Left ventricle myocardium inferior (tissue), 1 donor: ENCODE results near the gene IL31. TPM values are rescaled to one million over a fixed set of nuclear protein-coding genes. Genes with fewer than 3 reads are reported as not detected.
"Not testable (repeated sequence)": the region's sequence is repeated elsewhere in the genome, so short reads cannot be mapped to it uniquely, and the experiment has no call there.

Experiments used
- DNase-seq: peaks from one replicate; pipeline ENCODE4 v3.0.0-alpha.2; 2020
- H3K27ac ChIP-seq: fragments of 200-600 bp; replicated peaks from 2 replicates; pipeline ENCODE4 v1.8.0; 2021
- H3K27me3 ChIP-seq: fragments of 200-600 bp; 2 replicates; pipeline ENCODE4 v1.8.0; 2021; ENCODE audit warnings: low read depth
- H3K36me3 ChIP-seq: fragments of 200-600 bp; 2 replicates; pipeline ENCODE4 v1.8.0; 2021
- H3K4me1 ChIP-seq: fragments of 200-600 bp; 2 replicates; pipeline ENCODE4 v1.8.0; 2021
- H3K4me3 ChIP-seq: fragments of 200-600 bp; 2 replicates; pipeline ENCODE4 v1.8.0; 2021; ENCODE audit warnings: mild to moderate bottlenecking, moderate library complexity
- H3K9me3 ChIP-seq: fragments of 200-600 bp; replicated peaks from 2 replicates; pipeline ENCODE4 v1.8.0; 2021
- intact Hi-C: fragments of 100-400 bp; cut with micrococcal nuclease; formaldehyde crosslinking; loops from one replicate; pipeline ENCODE4 v1.11.0; 2022
- total RNA-seq: library from RNA; stranded (reverse); fragmentation: NEBNext Ultra II Directional; extraction: Animal tissue kit (Norgen Biotek cat#: 25700); gene quantifications from one replicate; pipeline ENCODE4 v1.2.1, GENCODE V29; 2021
- TF ChIP-seq, protein P1 (sequence below): fragments of 200-600 bp; IDR thresholded peaks from 2 replicates; pipeline ENCODE4 v1.8.0; 2021; ENCODE audit warnings: antibody characterized with exemption, mild to moderate bottlenecking, borderline replicate concordance
- donor health status: DM: no; HTN: yes; CAD: no; lungs with severe emphysema.

Gene IL31
- total RNA-seq, 1 donor from 2014 or later = not detected

- DNase-seq = peak; percentile 51
- Histone ChIP-seq H3K9me3 (no peaks in the 10 kb centered on the region), H3K27me3 (peaks cover 69% of the 10 kb centered on the region), H3K4me1 (peaks cover 20% of the 10 kb centered on the region), H3K4me3 (peak within 1 kb of the TSS; percentile 76), H3K36me3 (peaks cover 21% of the 10 kb centered on the region), H3K27ac (no peak within 1 kb of the TSS)
- TF ChIP-seq, protein P1, sequence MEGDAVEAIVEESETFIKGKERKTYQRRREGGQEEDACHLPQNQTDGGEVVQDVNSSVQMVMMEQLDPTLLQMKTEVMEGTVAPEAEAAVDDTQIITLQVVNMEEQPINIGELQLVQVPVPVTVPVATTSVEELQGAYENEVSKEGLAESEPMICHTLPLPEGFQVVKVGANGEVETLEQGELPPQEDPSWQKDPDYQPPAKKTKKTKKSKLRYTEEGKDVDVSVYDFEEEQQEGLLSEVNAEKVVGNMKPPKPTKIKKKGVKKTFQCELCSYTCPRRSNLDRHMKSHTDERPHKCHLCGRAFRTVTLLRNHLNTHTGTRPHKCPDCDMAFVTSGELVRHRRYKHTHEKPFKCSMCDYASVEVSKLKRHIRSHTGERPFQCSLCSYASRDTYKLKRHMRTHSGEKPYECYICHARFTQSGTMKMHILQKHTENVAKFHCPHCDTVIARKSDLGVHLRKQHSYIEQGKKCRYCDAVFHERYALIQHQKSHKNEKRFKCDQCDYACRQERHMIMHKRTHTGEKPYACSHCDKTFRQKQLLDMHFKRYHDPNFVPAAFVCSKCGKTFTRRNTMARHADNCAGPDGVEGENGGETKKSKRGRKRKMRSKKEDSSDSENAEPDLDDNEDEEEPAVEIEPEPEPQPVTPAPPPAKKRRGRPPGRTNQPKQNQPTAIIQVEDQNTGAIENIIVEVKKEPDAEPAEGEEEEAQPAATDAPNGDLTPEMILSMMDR = no peak
- intact Hi-C loops = no loop called here
These were observed 29.5 kb upstream of the IL31 start, which contains the start of gene B3GNT4 for GRCh38 chr12:122203301-122204166. Gene B3GNT4, plus strand, starts transcription at chr12:122203709. Its CDS starts 910 bp downstream, at chr12:122204619.

DNA sequence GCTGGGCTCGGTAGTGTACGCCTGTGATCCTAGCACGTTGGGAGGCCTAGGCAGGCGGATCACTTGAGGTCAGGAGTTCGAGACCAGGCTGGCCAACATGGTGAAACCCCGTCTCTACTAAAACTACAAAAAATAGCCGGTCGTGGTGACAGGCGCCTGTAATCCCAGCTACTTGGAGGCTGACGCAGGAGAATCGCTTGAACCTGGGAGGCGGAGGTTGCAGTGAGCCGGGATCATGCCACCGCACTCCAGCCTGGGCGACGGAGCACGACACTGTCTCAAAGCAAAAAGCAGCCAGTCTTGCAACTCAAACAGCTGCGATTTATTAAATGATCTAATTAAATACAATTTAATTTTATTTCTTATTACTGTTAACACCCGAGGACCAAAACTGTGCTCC, 28.8 kb upstream of the IL31 start:
- intact Hi-C loops = not testable (repeated sequence)

DNA sequence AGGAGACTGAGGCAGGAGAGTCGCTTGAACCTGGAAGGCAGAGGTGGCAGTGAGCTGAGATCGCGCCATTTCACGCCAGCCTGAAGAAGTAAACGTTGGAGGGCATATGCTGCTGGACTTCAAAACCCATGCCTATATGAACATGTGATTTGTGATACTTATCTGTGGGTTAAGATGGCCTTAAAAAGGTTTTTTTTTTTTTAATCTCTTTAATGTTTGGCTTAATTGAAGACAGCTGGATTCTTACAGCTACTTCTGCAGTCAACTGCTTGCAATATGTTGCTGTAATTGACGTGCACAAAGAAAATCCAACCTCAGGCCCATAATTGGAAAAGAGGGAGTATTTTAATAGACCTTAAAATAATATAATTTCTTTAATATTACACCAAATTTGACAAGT, 28.0 kb upstream of the IL31 start:
- Histone ChIP-seq H3K27ac (no peak overlapping the region), H3K4me3 (no peak overlapping the region), H3K4me1 (peaks cover 20% of the 10 kb centered on the region), H3K9me3 (no peaks in the 10 kb centered on the region), H3K27me3 (peaks cover 79% of the 10 kb centered on the region), H3K36me3 (peaks cover 6% of the 10 kb centered on the region)
- TF ChIP-seq, protein P1 = no peak
- intact Hi-C loops = no loop called here
- no peak for DNase-seq

More for the DNA sequence above, 28.8 kb upstream of the IL31 start:
- H3K9me3 ChIP-seq, DNase-seq, H3K27ac ChIP-seq: not testable (repeated sequence)
- Histone ChIP-seq H3K4me3 (peak overlapping the region; percentile 76), H3K36me3 (peaks cover 14% of the 10 kb centered on the region), H3K4me1 (peaks cover 20% of the 10 kb centered on the region), H3K27me3 (peaks cover 77% of the 10 kb centered on the region)

DNA sequence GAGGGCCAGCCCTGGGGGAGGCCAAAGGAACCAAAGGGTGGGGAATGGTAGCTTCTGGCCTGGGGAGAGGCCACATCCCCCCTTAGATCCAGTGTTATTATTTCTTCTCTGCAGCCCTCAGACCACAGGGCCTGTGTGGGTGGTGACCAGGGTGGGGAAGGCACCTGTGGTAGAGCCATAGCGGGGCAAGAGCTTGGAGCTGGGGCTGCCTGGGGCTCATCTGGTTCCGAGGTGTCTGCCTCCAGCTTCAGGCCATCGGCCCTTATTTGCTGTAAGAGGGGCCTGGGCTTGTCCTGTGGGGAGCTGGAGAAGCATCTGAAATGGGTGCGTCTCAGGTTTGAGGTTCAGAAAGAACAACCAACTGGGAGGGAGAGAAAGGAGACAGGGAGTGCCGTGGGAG, 27.4 kb upstream of the IL31 start:
- Histone ChIP-seq H3K27ac (no peak overlapping the region), H3K4me3 (no peak overlapping the region), H3K9me3 (no peaks in the 10 kb centered on the region), H3K4me1 (peaks cover 20% of the 10 kb centered on the region), H3K27me3 (peaks cover 79% of the 10 kb centered on the region), H3K36me3 (no peaks in the 10 kb centered on the region)
- no peak for DNase-seq
- intact Hi-C loops = no loop called here
- TF ChIP-seq, protein P1 = no peak

- TF ChIP-seq, protein P1 = no peak
- intact Hi-C loops = no loop called here
- DNase-seq = no peak
- Histone ChIP-seq H3K27me3 (peaks cover 79% of the 10 kb centered on the region), H3K4me3 (no peak overlapping the region), H3K27ac (no peak overlapping the region), H3K4me1 (peaks cover 20% of the 10 kb centered on the region), H3K36me3 (no peaks in the 10 kb centered on the region), H3K9me3 (peaks cover 2% of the 10 kb centered on the region)
These were observed 26.6 kb upstream of the IL31 start for GRCh38 chr12:122200541-122201175.
